ENCODE results near the gene ARMC6. TPM values are rescaled to one million over a fixed set of nuclear protein-coding genes. Genes with fewer than 3 reads are reported as not detected.

Gene ARMC6
- total and polyA plus RNA-seq, 2 experiments from 2014 or later = 40.9 to 112 TPM

DNA sequence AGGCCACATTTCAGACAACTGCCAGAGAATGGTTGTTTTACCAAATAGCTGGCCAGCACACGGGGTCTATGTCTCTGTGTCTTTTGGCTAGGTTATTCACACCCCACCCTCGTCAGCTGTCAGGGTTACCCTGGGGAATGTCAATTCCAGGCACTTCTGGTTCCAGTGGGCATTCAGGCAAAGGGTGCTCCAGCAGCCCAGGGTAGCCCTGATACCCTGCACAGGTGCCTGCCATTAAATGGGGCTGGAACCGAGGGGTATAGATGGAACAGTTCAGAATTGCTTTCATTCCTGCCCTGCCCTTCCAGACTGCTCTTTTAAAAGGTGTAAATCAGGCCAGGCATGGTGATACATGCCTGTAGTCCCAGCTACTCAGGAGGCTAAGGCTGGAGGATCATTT, 49.2 kb upstream of the ARMC6 start:
- Histone ChIP-seq H3K36me3 (ENCODE audit: insufficient read depth) (no peaks in the 10 kb centered on the region), H3K4me1 (ENCODE audit: insufficient read depth) (no peaks in the 10 kb centered on the region; the same call in 1 of the 2 replicates), H3F3A (replicated peaks; ENCODE audit: low read depth) (peaks cover under 1% of the 10 kb centered on the region; the same call in 1 of the 2 replicates), H3K79me2 (replicated peaks; ENCODE audit: insufficient read depth) (no peaks in the 10 kb centered on the region), H3K27ac (ENCODE audit: low read depth) (no peak overlapping the region), H2AFZ (no peak overlapping the region), H4K20me1 (replicated peaks; ENCODE audit: insufficient read depth) (no peaks in the 10 kb centered on the region), H3K27me3 (ENCODE audit: insufficient read depth) (no peaks in the 10 kb centered on the region), H3K9me2 (ENCODE audit: insufficient read depth) (no peaks in the 10 kb centered on the region), H3K4me3 (no peak overlapping the region), H3K4me2 (no peak overlapping the region)
- TF ChIP-seq, protein P1, sequence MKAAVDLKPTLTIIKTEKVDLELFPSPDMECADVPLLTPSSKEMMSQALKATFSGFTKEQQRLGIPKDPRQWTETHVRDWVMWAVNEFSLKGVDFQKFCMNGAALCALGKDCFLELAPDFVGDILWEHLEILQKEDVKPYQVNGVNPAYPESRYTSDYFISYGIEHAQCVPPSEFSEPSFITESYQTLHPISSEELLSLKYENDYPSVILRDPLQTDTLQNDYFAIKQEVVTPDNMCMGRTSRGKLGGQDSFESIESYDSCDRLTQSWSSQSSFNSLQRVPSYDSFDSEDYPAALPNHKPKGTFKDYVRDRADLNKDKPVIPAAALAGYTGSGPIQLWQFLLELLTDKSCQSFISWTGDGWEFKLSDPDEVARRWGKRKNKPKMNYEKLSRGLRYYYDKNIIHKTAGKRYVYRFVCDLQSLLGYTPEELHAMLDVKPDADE (IDR thresholded peaks at IDR 0.05) = no peak
- no peak for TF ChIP-seq EZH2 (IDR thresholded peaks at IDR 0.05; ENCODE audit: low read depth, unreplicated experiment)
- no peak for TF ChIP-seq ZNF331 (CRISPR knock-in tag; IDR thresholded peaks at IDR 0.05; ENCODE audit: low read depth)
- TF ChIP-seq ZNF114 (CRISPR knock-in tag; IDR thresholded peaks at IDR 0.05) = no peak
- TF ChIP-seq EZH2phosphoT487 (IDR thresholded peaks at IDR 0.05; ENCODE audit: unreplicated experiment) = no peak
- TF ChIP-seq CTCF (conservative IDR thresholded peaks at IDR 0.05; ENCODE audit: low read depth in 2 of 2) = no peak
- TF ChIP-seq, protein P2, sequence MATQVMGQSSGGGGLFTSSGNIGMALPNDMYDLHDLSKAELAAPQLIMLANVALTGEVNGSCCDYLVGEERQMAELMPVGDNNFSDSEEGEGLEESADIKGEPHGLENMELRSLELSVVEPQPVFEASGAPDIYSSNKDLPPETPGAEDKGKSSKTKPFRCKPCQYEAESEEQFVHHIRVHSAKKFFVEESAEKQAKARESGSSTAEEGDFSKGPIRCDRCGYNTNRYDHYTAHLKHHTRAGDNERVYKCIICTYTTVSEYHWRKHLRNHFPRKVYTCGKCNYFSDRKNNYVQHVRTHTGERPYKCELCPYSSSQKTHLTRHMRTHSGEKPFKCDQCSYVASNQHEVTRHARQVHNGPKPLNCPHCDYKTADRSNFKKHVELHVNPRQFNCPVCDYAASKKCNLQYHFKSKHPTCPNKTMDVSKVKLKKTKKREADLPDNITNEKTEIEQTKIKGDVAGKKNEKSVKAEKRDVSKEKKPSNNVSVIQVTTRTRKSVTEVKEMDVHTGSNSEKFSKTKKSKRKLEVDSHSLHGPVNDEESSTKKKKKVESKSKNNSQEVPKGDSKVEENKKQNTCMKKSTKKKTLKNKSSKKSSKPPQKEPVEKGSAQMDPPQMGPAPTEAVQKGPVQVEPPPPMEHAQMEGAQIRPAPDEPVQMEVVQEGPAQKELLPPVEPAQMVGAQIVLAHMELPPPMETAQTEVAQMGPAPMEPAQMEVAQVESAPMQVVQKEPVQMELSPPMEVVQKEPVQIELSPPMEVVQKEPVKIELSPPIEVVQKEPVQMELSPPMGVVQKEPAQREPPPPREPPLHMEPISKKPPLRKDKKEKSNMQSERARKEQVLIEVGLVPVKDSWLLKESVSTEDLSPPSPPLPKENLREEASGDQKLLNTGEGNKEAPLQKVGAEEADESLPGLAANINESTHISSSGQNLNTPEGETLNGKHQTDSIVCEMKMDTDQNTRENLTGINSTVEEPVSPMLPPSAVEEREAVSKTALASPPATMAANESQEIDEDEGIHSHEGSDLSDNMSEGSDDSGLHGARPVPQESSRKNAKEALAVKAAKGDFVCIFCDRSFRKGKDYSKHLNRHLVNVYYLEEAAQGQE (IDR thresholded peaks at IDR 0.05; ENCODE audit: unreplicated experiment) = no peak
- TF ChIP-seq CREB1 (CRISPR knock-in tag; IDR thresholded peaks at IDR 0.05; ENCODE audit: low read depth) = no peak
- TF ChIP-seq STAT1 (IDR thresholded peaks at IDR 0.05; ENCODE audit: unreplicated experiment) = no peak
- TF ChIP-seq ZNF462 (CRISPR knock-in tag; IDR thresholded peaks at IDR 0.05) = no peak
- no peak for TF ChIP-seq NANOG (IDR thresholded peaks at IDR 0.05; ENCODE audit: borderline replicate concordance)
- TF ChIP-seq POLR2AphosphoS5 (IDR thresholded peaks at IDR 0.05; ENCODE audit: low read depth) = no peak
- TF ChIP-seq JUNB (IDR thresholded peaks at IDR 0.05; ENCODE audit: unreplicated experiment) = no peak
- DNase-seq (ENCODE audit: low spot score) = no peak
- Mint-ChIP-seq H3K27me3 (ENCODE audit: insufficient read depth, low read depth, poor library complexity) (peaks cover 11% of the 10 kb centered on the region), H3K4me1 (no peaks in the 10 kb centered on the region; the same call in 2 of the 3 replicates), H3K4me3 (no peak overlapping the region), H3K36me3 (ENCODE audit: low read depth) (no peaks in the 10 kb centered on the region), H3K27ac (no peak overlapping the region), H3K9me3 (no peaks in the 10 kb centered on the region)
- ATAC-seq = no peak
